ENCODE measurements around the gene CLIC4.
"Not testable (repeated sequence)": the region's sequence is repeated elsewhere in the genome, so short reads cannot be mapped to it uniquely, and the experiment has no call there.

Gene CLIC4

DNA sequence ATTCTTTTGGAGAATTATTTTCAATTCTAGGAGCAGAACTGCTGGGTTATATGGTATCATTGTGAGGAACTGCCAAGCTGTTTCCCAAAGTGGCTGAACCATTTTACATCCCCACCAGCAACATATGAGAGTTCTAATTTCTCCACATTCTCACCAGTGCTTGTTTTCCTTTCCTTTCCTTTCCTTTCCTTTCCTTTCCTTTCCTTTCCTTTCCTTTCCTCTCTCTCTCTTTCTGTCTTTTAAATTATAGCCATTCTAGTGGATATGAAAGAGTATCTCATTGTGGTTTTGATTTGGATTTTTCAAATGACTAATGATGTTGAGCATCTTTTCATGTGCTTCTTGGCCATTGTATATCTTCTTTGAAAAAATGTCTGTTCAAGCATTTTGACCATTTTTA is 139.5 kb downstream of the CLIC4 start:
- DNase-seq (ENCODE audit: low read depth) = no peak
- no peak overlapping the region for H3K4me3 ChIP-seq (ENCODE audit: low read depth, low read length)
- TF ChIP-seq MYC (IDR thresholded peaks at IDR 0.05; ENCODE audit: low read depth, low read length) (no peak), POLR2A (IDR thresholded peaks at IDR 0.05; ENCODE audit: extremely low read depth, insufficient read length) (no peak)
- TF ChIP-seq, protein P1, sequence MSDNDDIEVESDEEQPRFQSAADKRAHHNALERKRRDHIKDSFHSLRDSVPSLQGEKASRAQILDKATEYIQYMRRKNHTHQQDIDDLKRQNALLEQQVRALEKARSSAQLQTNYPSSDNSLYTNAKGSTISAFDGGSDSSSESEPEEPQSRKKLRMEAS (IDR thresholded peaks at IDR 0.05; ENCODE audit: low read depth, low read length) = no peak
- TF ChIP-seq, protein P2, sequence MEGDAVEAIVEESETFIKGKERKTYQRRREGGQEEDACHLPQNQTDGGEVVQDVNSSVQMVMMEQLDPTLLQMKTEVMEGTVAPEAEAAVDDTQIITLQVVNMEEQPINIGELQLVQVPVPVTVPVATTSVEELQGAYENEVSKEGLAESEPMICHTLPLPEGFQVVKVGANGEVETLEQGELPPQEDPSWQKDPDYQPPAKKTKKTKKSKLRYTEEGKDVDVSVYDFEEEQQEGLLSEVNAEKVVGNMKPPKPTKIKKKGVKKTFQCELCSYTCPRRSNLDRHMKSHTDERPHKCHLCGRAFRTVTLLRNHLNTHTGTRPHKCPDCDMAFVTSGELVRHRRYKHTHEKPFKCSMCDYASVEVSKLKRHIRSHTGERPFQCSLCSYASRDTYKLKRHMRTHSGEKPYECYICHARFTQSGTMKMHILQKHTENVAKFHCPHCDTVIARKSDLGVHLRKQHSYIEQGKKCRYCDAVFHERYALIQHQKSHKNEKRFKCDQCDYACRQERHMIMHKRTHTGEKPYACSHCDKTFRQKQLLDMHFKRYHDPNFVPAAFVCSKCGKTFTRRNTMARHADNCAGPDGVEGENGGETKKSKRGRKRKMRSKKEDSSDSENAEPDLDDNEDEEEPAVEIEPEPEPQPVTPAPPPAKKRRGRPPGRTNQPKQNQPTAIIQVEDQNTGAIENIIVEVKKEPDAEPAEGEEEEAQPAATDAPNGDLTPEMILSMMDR (IDR thresholded peaks at IDR 0.05; ENCODE audit: low read depth, low read length) = no peak

DNA sequence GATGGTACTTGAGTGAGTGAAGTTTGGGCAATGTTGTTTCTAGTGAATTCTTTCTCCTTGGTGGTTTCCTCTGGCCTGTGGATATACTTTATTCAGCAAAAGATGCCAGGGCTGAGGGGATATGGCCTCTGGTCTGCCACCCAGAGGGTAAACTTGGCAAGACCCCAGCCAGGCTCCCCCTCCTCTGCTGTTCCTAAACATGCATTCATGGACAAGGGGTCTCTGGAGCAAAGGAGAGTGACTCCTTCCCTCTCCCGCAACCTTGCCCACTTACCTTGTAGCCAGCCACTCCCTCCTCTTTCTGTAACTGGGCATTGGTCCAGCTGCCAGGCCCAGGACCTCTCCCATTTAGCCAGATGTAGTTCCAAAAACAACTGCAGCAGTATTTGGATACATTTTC is 141.0 kb downstream of the CLIC4 start:
- TF ChIP-seq MYC (IDR thresholded peaks at IDR 0.05; ENCODE audit: low read depth, low read length) (no peak), POLR2A (IDR thresholded peaks at IDR 0.05; ENCODE audit: extremely low read depth, insufficient read length) (no peak)
- TF ChIP-seq, protein P1 (IDR thresholded peaks at IDR 0.05; ENCODE audit: low read depth, low read length) = no peak
- TF ChIP-seq, protein P2 (IDR thresholded peaks at IDR 0.05; ENCODE audit: low read depth, low read length) = no peak
- no peak for DNase-seq (ENCODE audit: low read depth)
- H3K4me3 ChIP-seq (ENCODE audit: low read depth, low read length) = no peak overlapping the region

DNA sequence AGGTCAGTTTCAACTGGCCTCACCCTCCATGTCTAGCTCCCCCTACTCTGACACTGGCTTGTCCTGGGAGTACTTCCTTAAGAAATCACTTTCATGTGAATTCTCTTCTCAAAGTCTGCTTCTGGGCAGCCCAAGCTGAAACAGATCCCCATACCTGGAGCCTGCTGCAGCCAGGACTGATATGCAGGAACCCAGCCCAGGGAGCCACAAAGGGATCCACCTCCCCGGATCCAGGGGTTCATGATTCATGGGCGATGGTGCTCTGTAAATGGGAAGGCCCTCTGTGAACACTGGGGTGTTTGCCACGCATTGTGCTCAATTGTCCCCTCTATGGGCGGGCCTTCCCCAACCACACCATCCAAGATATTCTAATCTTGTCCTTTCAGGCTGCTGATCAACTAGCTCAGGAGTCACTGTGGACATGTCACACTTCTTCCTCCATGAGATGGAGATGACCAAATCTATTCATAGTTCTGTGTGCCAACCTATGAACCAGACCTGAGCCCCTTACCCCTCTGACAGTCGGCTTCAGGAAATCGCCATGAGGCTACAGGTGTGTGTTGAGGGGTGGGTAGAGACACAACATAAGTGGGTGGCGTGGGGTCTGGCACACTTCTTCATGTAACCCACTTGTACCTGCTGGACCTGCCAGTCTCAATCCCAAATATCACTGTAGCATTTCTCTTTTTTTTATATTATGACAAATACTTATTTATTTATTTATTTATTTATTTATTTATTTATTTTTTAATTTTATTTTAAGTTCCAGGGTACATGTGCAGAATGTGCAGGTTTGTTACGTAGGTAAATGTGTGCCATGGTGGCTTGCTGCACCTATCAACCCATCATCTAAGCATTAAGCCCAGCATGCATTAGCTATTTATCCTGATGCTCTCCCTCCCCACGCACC is 143.1 kb downstream of the CLIC4 start:
- TF ChIP-seq, protein P1 (IDR thresholded peaks at IDR 0.05; ENCODE audit: low read depth, low read length) = no peak
- TF ChIP-seq MYC (IDR thresholded peaks at IDR 0.05; ENCODE audit: low read depth, low read length) = no peak
- TF ChIP-seq, protein P2 (IDR thresholded peaks at IDR 0.05; ENCODE audit: low read depth, low read length) = no peak
- no peak for TF ChIP-seq POLR2A (IDR thresholded peaks at IDR 0.05; ENCODE audit: extremely low read depth, insufficient read length)
- DNase-seq (ENCODE audit: low read depth) = no peak
- H3K4me3 ChIP-seq (ENCODE audit: low read depth, low read length) = no peak overlapping the region

DNA sequence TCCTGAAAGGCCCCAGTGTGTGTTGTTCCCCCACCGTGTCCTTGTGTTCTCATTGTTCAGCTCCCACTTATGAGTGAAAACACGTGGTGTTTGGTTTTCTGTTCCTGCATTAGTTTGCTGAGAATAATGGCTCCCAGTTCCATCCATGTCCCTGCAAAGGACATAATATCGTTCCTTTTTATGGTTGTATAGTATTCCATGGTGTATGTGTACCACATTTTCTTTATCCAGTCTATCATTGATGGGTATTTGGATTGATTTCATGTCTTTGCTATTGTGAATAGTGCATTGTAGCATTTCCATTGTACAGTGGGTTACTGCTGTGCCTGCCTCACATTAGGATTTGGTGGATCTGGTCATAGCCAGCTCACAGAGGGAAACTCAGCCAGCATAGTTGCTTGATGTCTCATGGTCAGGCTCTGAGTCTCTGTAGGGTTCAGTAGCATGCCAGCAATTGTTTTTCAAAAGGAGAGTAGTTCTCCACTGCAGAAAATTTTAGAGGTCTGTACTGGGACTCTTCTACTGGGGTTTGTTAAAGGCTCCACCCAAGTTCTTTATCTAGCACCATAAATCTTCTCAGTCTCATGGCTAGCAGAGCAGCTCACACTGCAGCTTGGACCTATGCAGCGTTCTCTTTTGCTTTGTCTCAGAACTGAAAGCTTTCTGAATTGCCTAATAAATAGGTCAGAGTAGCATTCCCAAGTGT is 143.9 kb downstream of the CLIC4 start:
- TF ChIP-seq POLR2A (IDR thresholded peaks at IDR 0.05; ENCODE audit: extremely low read depth, insufficient read length) = no peak
- TF ChIP-seq MYC (IDR thresholded peaks at IDR 0.05; ENCODE audit: low read depth, low read length) = no peak
- TF ChIP-seq, protein P1 (IDR thresholded peaks at IDR 0.05; ENCODE audit: low read depth, low read length) = no peak
- TF ChIP-seq, protein P2 (IDR thresholded peaks at IDR 0.05; ENCODE audit: low read depth, low read length) = no peak
- DNase-seq (ENCODE audit: low read depth) = no peak
- no peak overlapping the region for H3K4me3 ChIP-seq (ENCODE audit: low read depth, low read length)

DNA sequence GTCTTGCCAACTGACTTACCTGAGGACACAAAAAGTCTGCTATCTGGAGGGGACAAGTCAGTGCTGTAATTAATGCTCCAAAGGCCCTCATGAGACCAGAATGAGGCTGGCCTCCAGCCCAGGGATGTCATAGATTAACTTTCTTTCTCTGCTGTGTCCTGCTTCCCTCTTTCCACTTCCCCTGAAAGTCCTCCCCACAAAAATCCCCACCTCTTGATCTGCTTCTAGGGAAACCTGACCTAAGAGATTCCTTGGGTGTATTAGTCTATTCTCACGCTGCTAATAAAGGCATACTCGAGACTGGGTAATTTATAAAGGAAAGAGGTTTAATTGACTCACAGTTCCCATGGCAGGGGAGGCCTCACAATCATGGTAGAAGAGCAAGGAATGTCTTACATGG is 145.6 kb downstream of the CLIC4 start:
- H3K4me3 ChIP-seq (ENCODE audit: low read depth, low read length) = no peak overlapping the region
- no peak for DNase-seq (ENCODE audit: low read depth)
- TF ChIP-seq, protein P1 (IDR thresholded peaks at IDR 0.05; ENCODE audit: low read depth, low read length) = no peak
- TF ChIP-seq, protein P2 (IDR thresholded peaks at IDR 0.05; ENCODE audit: low read depth, low read length) = no peak
- TF ChIP-seq POLR2A (IDR thresholded peaks at IDR 0.05; ENCODE audit: extremely low read depth, insufficient read length) = no peak
- no peak for TF ChIP-seq MYC (IDR thresholded peaks at IDR 0.05; ENCODE audit: low read depth, low read length)

DNA sequence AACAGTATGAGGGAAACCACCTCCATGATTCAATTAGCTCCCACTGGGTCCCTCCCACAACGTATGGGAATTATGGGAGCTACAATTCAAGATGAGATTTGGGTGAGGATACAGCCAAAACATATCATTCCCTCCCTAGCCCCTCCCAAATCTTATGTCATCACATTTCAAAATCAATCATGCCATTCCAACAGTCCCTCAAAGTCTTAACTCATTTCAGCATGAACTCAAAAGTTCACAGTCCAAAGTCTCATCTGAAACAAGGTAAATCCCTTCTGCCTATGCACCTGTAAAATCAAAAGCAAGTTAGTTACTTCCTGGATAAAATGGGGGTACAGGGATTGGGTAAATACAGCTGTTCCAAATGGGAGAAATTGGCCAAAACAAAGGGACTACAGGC is 146.1 kb downstream of the CLIC4 start:
- not testable (repeated sequence) for DNase-seq (ENCODE audit: low read depth); H3K4me3 ChIP-seq (ENCODE audit: low read depth, low read length)

All from NB4 (cell line).